H1 (cell line): ENCODE measurements around the gene CDC45. TPM values are rescaled to one million over a fixed set of nuclear protein-coding genes. Genes with fewer than 3 reads are reported as not detected.

Experiments
- CTCF ChIA-PET: fragments of 300-600 bp; sonication (Branson Sonifier 250); formaldehyde crosslinking; loops from one replicate; lab custom pipeline; 2021; ENCODE audit not compliant: partially characterized antibody; lab: Charles Lee
- POLR2A ChIA-PET: fragments of 300-600 bp; sonication (Branson Sonifier 250); formaldehyde crosslinking; loops from one replicate; lab custom pipeline; 2021; ENCODE audit warnings: inconsistent platforms; ENCODE audit not compliant: partially characterized antibody; lab: Charles Lee
- DNase-seq, 2 experiments: peaks; one replicate each; pipeline versions ENCODE4 v3.0.0 to v3.0.0-alpha.2; 2010 to 2022; ENCODE audit warnings: low spot score in 2 of 2, low read depth in 1 of 2, mixed read lengths in 1 of 2
- FAIRE-seq: peaks from 2 replicates; lab custom pipeline; 2011; peaks lifted over from hg19 to GRCh38; lab: Jason Lieb, UNC
- H2AFZ ChIP-seq: 2 replicates; pipeline ENCODE4 v1.8.1; 2012; ENCODE audit warnings: low read length, inconsistent platforms
- H2AK5ac ChIP-seq: 2 replicates; pipeline ENCODE4 v1.6.1; 2013; ENCODE audit warnings: low read depth, low read length
- H2BK120ac ChIP-seq: replicated peaks from 2 replicates; pipeline ENCODE3; 2013; ENCODE audit warnings: low read depth, low read length, inconsistent platforms
- H2BK12ac ChIP-seq: 2 replicates; pipeline ENCODE4 v1.6.1; 2013; ENCODE audit warnings: low read depth, low read length
- H2BK15ac ChIP-seq: 2 replicates; pipeline ENCODE4 v1.6.1; 2013; ENCODE audit warnings: low read length
- H2BK20ac ChIP-seq: 2 replicates; pipeline ENCODE4 v1.6.1; 2013; ENCODE audit warnings: low read length
- H2BK5ac ChIP-seq: 2 replicates; pipeline ENCODE4 v1.6.1; 2013; ENCODE audit warnings: low read depth, low read length
- H3K14ac ChIP-seq: 2 replicates; pipeline ENCODE4 v1.6.1; 2013; ENCODE audit warnings: inconsistent platforms; ENCODE audit not compliant: insufficient read length
- H3K18ac ChIP-seq: 2 replicates; pipeline ENCODE4 v1.6.1; 2013; ENCODE audit warnings: low read length; ENCODE audit errors: extremely low read depth
- H3K23ac ChIP-seq: 2 replicates; pipeline ENCODE4 v1.6.1; 2013; ENCODE audit warnings: inconsistent platforms; ENCODE audit not compliant: insufficient read length
- H3K23me2 ChIP-seq: 2 replicates; pipeline ENCODE4 v1.6.1; 2013; ENCODE audit warnings: low read depth, low read length
- H3K27ac ChIP-seq: 2 replicates; pipeline ENCODE4 v1.6.1; 2011; ENCODE audit warnings: low read depth, low read length, inconsistent platforms
- H3K27me3 ChIP-seq, 4 experiments: replicated peaks in 1 of 4; 1 replicate in 1 of 4; 2 replicates in 3 of 4; pipeline versions ENCODE4 v1.6.1 to v1.8.1; 2011 to 2013; ENCODE audit warnings: low read length in 3 of 4, mild to moderate bottlenecking in 3 of 4, inconsistent platforms in 2 of 4, mixed read lengths in 2 of 4, moderate library complexity in 1 of 4; ENCODE audit not compliant: control insufficient read depth in 3 of 4, insufficient read depth in 3 of 4; ENCODE audit errors: extremely low read depth in 1 of 4
- H3K36me3 ChIP-seq, 4 experiments: 2 replicates each; pipeline versions ENCODE4 v1.6.1 to v1.8.1; 2011 to 2013; ENCODE audit warnings: mild to moderate bottlenecking in 4 of 4, low read length in 3 of 4, moderate library complexity in 2 of 4, control low read depth in 1 of 4, inconsistent platforms in 1 of 4; ENCODE audit not compliant: insufficient read depth in 4 of 4, control insufficient read depth in 2 of 4
- H3K4ac ChIP-seq: replicated peaks from 2 replicates; pipeline ENCODE3; 2013; ENCODE audit warnings: low read length, low read depth, mixed read lengths, inconsistent platforms; ENCODE audit not compliant: insufficient read length
- H3K4me1 ChIP-seq, 4 experiments: replicated peaks in 1 of 4; 1 replicate in 1 of 4; 2 replicates in 3 of 4; pipeline versions ENCODE4 v1.6.1 to v1.8.1; 2011 to 2013; ENCODE audit warnings: low read length in 3 of 4, inconsistent platforms in 2 of 4, mixed read lengths in 1 of 4; ENCODE audit not compliant: insufficient read depth in 4 of 4, control insufficient read depth in 3 of 4
- H3K4me2 ChIP-seq, 2 experiments: 2 replicates each; pipeline versions ENCODE4 v1.6.1 to v1.8.1; 2011 to 2013; ENCODE audit warnings: low read depth in 2 of 2, low read length in 2 of 2, control low read depth in 1 of 2, inconsistent platforms in 1 of 2, mild to moderate bottlenecking in 1 of 2; ENCODE audit not compliant: insufficient read depth in 1 of 2
- H3K4me3 ChIP-seq, 4 experiments: fragments of 200-600, 300-600 bp in 1 of 4; sonication (generic), shearing (Covaris generic), sonication (Bioruptor Twin) in 1 of 4; 2 replicates each; pipeline versions ENCODE4 v1.5.1 to v1.8.1; 2011 to 2016; ENCODE audit warnings: low read length in 4 of 4, low read depth in 3 of 4, control low read depth in 2 of 4, inconsistent platforms in 2 of 4, mild to moderate bottlenecking in 2 of 4, mixed read lengths in 1 of 4, moderate library complexity in 1 of 4; ENCODE audit not compliant: insufficient read depth in 2 of 4; ENCODE audit errors: extremely low read depth in 1 of 4
- H3K56ac ChIP-seq: replicated peaks from 2 replicates; pipeline ENCODE3; 2013; ENCODE audit warnings: low read depth, mild to moderate bottlenecking, mixed read lengths, low read length, inconsistent platforms; ENCODE audit not compliant: insufficient read length
- H3K79me1 ChIP-seq: 2 replicates; pipeline ENCODE4 v1.6.1; 2013; ENCODE audit warnings: low read depth, low read length, control low read depth
- H3K79me2 ChIP-seq, 2 experiments: 2 replicates each; pipeline versions ENCODE4 v1.6.1 to v1.8.1; 2012 to 2013; ENCODE audit warnings: low read length in 2 of 2, mild to moderate bottlenecking in 2 of 2, inconsistent platforms in 1 of 2; ENCODE audit not compliant: insufficient read depth in 2 of 2, control insufficient read depth in 1 of 2
- H3K9ac ChIP-seq, 4 experiments: replicated peaks in 1 of 4; 1 replicate in 1 of 4; 2 replicates in 3 of 4; pipeline versions ENCODE4 v1.6.1 to v1.8.1; 2011 to 2013; ENCODE audit warnings: low read depth in 3 of 4, low read length in 3 of 4, control low read depth in 2 of 4, mild to moderate bottlenecking in 2 of 4, moderate library complexity in 2 of 4, inconsistent platforms in 1 of 4; ENCODE audit errors: extremely low read depth in 1 of 4
- H3K9me3 ChIP-seq, 2 experiments: 2 replicates each; pipeline versions ENCODE4 v1.6.1 to v1.8.1; 2012 to 2013; ENCODE audit warnings: mild to moderate bottlenecking in 2 of 2, moderate library complexity in 2 of 2, control low read depth in 1 of 2, inconsistent platforms in 1 of 2, low read depth in 1 of 2, low read length in 1 of 2, mixed read lengths in 1 of 2; ENCODE audit not compliant: insufficient read depth in 2 of 2
- H4K20me1 ChIP-seq, 2 experiments: replicated peaks in 1 of 2; 2 replicates each; pipeline versions ENCODE3 to v1.8.1; 2011 to 2013; ENCODE audit warnings: inconsistent platforms in 2 of 2, low read length in 2 of 2, mild to moderate bottlenecking in 1 of 2; ENCODE audit not compliant: insufficient read depth in 2 of 2, control insufficient read depth in 1 of 2
- H4K5ac ChIP-seq: 2 replicates; pipeline ENCODE4 v1.6.1; 2013; ENCODE audit warnings: low read length, low read depth, mixed read lengths, inconsistent platforms; ENCODE audit not compliant: insufficient read length
- H4K8ac ChIP-seq: 2 replicates; pipeline ENCODE4 v1.8.0; 2013; ENCODE audit warnings: mild to moderate bottlenecking, moderate library complexity, low read length, inconsistent platforms; ENCODE audit not compliant: insufficient read depth; ENCODE audit errors: extremely low read depth
- H4K91ac ChIP-seq: replicated peaks from 2 replicates; pipeline ENCODE3; 2013; ENCODE audit warnings: low read length, mixed read lengths, inconsistent platforms; ENCODE audit not compliant: insufficient read length
- BACH1 ChIP-seq: IDR thresholded peaks from 2 replicates; pipeline ENCODE4 v1.6.1; 2012; ENCODE audit warnings: low read length, improper control_type of control experiment
- GABPA ChIP-seq: IDR thresholded peaks from 2 replicates; pipeline ENCODE4 v1.6.1; 2011; ENCODE audit warnings: mild to moderate bottlenecking, low read length, moderate library complexity, borderline replicate concordance; ENCODE audit not compliant: insufficient read depth
- GTF2F1 ChIP-seq: IDR thresholded peaks from 2 replicates; pipeline ENCODE4 v1.6.1; 2012; ENCODE audit warnings: low read depth, low read length, improper control_type of control experiment, borderline replicate concordance
- NANOG ChIP-seq: IDR thresholded peaks from 2 replicates; pipeline ENCODE4 v1.6.1; 2011; ENCODE audit warnings: low read length, low read depth, mild to moderate bottlenecking, inconsistent platforms; ENCODE audit not compliant: insufficient read depth, poor library complexity, severe bottlenecking
- NRF1 ChIP-seq: IDR thresholded peaks from 2 replicates; pipeline ENCODE4 v1.6.1; 2011; ENCODE audit warnings: mild to moderate bottlenecking, low read depth, low read length, improper control_type of control experiment
- RNF2 ChIP-seq: fragments of 200-900, 300-1000 bp; sonication (generic); IDR thresholded peaks from 2 replicates; pipeline ENCODE4 v1.7.1; 2016; ENCODE audit warnings: borderline replicate concordance, low read depth, mild to moderate bottlenecking, antibody characterized with exemption, low read length; ENCODE audit not compliant: poor library complexity, severe bottlenecking; ENCODE audit errors: missing control alignments
- RXRA ChIP-seq: IDR thresholded peaks from 2 replicates; pipeline ENCODE4 v1.6.1; 2011; ENCODE audit warnings: low read depth, mild to moderate bottlenecking, low read length, moderate library complexity; ENCODE audit not compliant: insufficient read depth
- SP1 ChIP-seq: IDR thresholded peaks from 2 replicates; pipeline ENCODE4 v1.6.1; 2011; ENCODE audit warnings: low read depth, low read length
- TAF7 ChIP-seq: optimal IDR thresholded peaks from 2 replicates; pipeline ENCODE3; 2011; ENCODE audit warnings: low read depth, mild to moderate bottlenecking, inconsistent platforms, low read length, moderate library complexity, borderline replicate concordance
- TBP ChIP-seq: IDR thresholded peaks from 2 replicates; pipeline ENCODE4 v1.6.1; 2011; ENCODE audit warnings: low read depth, low read length, improper control_type of control experiment
- YY1 ChIP-seq: IDR thresholded peaks from 2 replicates; pipeline ENCODE4 v1.6.1; 2011; ENCODE audit warnings: low read depth, mild to moderate bottlenecking, low read length
- WGBS, 2 experiments: shearing (Covaris generic) in 1 of 2; methylation state at CpG; one replicate each; pipeline versions ENCODE4 v1.1.6 to v1.1.7; 2013 to 2015; ENCODE audit warnings: low lambda C conversion rate in 2 of 2, mixed read lengths in 2 of 2, inconsistent platforms in 1 of 2, low coverage in 1 of 2, missing lambda C conversion rate in 1 of 2; ENCODE audit not compliant: insufficient replicate concordance in 2 of 2, insufficient coverage in 1 of 2, insufficient read length in 1 of 2; ENCODE audit errors: extremely low coverage in 1 of 2, missing lambda C conversion rate in 1 of 2; 5-methylcytosine and 5-hydroxymethylcytosine counted together
- polyA plus RNA-seq, 7 experiments: library from polyadenylated mRNA; depleted of rRNA in 3 of 7; stranded (reverse) in 5 of 7; unstranded in 2 of 7; fragments of >200 nt in 5 of 7; fragments of 200-250 nt in 2 of 7; gene quantifications; 1 replicate in 5 of 7; 2 replicates in 1 of 7; 4 replicates in 1 of 7; pipeline versions ENCODE4 v1.2.1 to v1.2.3, GENCODE V29; 2011 to 2013; ENCODE audit warnings: missing spikeins in 2 of 7, mixed read lengths in 2 of 7
- total RNA-seq: library from RNA; stranded (reverse); fragmentation: NEBNext Ultra II Directional; extraction: Animal tissue kit (Norgen Biotek cat#: 25700); gene quantifications from 2 replicates; pipeline ENCODE4 v1.2.1, GENCODE V29; 2021
- TF ChIP-seq, protein P1 (sequence below): IDR thresholded peaks from 2 replicates; pipeline ENCODE4 v1.6.1; 2011; ENCODE audit warnings: low read depth, mild to moderate bottlenecking, low read length; ENCODE audit not compliant: insufficient read depth

The CDC45 gene
- total and polyA plus RNA-seq, 2 of the 8 experiments (the other 6 are each of a cell fraction or from before 2014, with no cell fraction given) = 31.9 to 37.7 TPM

DNA sequence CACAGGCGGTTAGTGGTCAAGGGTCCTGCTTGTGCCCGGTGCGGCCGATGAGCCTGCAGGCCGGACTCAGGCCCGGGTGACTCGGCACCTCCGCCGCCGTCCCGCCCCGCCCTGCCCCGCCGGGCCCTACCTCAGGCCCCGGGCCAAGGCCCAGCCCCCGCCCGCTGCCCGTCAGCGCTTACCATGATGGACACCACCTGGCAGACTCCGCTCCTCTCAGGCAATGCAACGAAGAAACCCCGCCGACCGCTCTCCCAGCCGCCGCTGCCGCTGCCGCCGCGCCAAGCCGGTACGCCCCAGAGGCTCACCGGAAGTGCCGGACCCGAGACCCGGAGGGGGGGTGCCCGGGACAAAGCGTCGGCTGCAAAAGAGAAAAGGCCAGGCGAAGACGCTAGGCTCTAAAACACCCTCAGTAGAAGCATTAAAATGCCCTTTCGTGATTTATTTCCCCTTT, 792 bp upstream of the CDC45 start, which contains the start of gene UFD1:
Gene UFD1, minus strand, starts transcription at position 293 of the 454 bp plus-strand sequence. Its CDS starts 108 bp downstream, at position 185.
- H3K4me3 ChIP-seq = peak within 1 kb of the TSS; percentile 87 to 99 (median 94)
- H3K56ac ChIP-seq = peak within 1 kb of the TSS; percentile 84
- DNase-seq = peak in 1 of 2 experiments; percentile 88
- no peaks in the 10 kb centered on the region for H3K27me3 ChIP-seq
- peak within 1 kb of the TSS; percentile 97 for H4K5ac ChIP-seq
- peak within 1 kb of the TSS; percentile 38 for H4K91ac ChIP-seq
- H2BK20ac ChIP-seq = no peak within 1 kb of the TSS
- H3K27ac ChIP-seq = peak within 1 kb of the TSS; percentile 100
- no peak within 1 kb of the TSS for H3K14ac ChIP-seq
- H2BK15ac ChIP-seq = peak within 1 kb of the TSS; percentile 89; the same call in 1 of the 2 replicates
- H3K18ac ChIP-seq = peak within 1 kb of the TSS; percentile 99
- peaks cover 4 to 14% (median 8%) of the 10 kb centered on the region in 4 experiments for H3K36me3 ChIP-seq
- peak within 1 kb of the TSS; percentile 94; the same call in 1 of the 2 replicates for H2BK12ac ChIP-seq
- FAIRE-seq = no peak
- ChIA-PET CTCF (no interaction called here), POLR2A (interaction anchor here (0.6 to 3.7 kb wide), 24 partner anchors 10 to 363 kb away, joined by 3 to 33 read pairs (median 4); partner anchors contain the start of genes C22orf39, HIRA and MRPL40)
- no peaks in the 10 kb centered on the region for H3K9me3 ChIP-seq
- peak within 1 kb of the TSS; percentile 61 to 99 for H3K4me2 ChIP-seq
- H3K79me1 ChIP-seq = peaks cover 5% of the 10 kb centered on the region
- H2AK5ac ChIP-seq = no peak within 1 kb of the TSS
- H2AFZ ChIP-seq = peak within 1 kb of the TSS; percentile 100
- peaks cover 0 to 11% of the 10 kb centered on the region in 2 experiments for H4K20me1 ChIP-seq
- 0% methylated on average over 30 of the region's 42 CpGs; no CpG with 5 or more reads in 1 of the 2 experiments for WGBS, 2 experiments
- peak within 1 kb of the TSS; percentile 72 for H2BK120ac ChIP-seq
- H3K9ac ChIP-seq = peak within 1 kb of the TSS; percentile 95 to 99 (median 97)
- H3K4me1 ChIP-seq = peaks cover 0 to 8% (median 1%) of the 10 kb centered on the region in 4 experiments; a peak in 2 of 7 replicates
- peak within 1 kb of the TSS; percentile 94 for H2BK5ac ChIP-seq
- peaks cover 3 to 48% of the 10 kb centered on the region in 2 experiments; a peak in 3 of 4 replicates for H3K79me2 ChIP-seq
- no peak within 1 kb of the TSS for H3K23ac ChIP-seq
- peak within 1 kb of the TSS; percentile 58 for H3K4ac ChIP-seq
- peak within 1 kb of the TSS; percentile 98 for H4K8ac ChIP-seq
- peaks cover 14% of the 10 kb centered on the region for H3K23me2 ChIP-seq
- TF ChIP-seq, protein P1, sequence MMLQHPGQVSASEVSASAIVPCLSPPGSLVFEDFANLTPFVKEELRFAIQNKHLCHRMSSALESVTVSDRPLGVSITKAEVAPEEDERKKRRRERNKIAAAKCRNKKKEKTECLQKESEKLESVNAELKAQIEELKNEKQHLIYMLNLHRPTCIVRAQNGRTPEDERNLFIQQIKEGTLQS = no peak
- TF ChIP-seq NANOG = no peak
- peak; percentile 58 for TF ChIP-seq TAF7
- TF ChIP-seq GABPA = no peak
- TF ChIP-seq GTF2F1 = no peak
- TF ChIP-seq YY1 = no peak
- 0 out of 2 replicates have a peak, but pooled peaks have one; percentile 43 for TF ChIP-seq SP1
- TF ChIP-seq RNF2 = no peak
- no peak for TF ChIP-seq NRF1
- TF ChIP-seq BACH1 = no peak
- peak; percentile 75; the same call in 1 of the 2 replicates for TF ChIP-seq TBP
- TF ChIP-seq RXRA = no peak
